B cell (primary cell): ENCODE results near the gene MCTP1. TPM values are rescaled to one million over a fixed set of nuclear protein-coding genes. Genes with fewer than 3 reads are reported as not detected.

Experiments used
- ATAC-seq: fragments of 200-7000 bp; cut with Tn5 transposase; one replicate; pipeline ENCODE4 v1.10.0; 2021; ENCODE audit warnings: low read depth, mild to moderate bottlenecking, moderate number of reproducible peaks, moderate library complexity
- CTCF ChIA-PET: fragments of 350-600 bp; sonication (Branson Sonifier 250); formaldehyde crosslinking; loops from one replicate; lab custom pipeline; 2021; ENCODE audit warnings: antibody characterized with exemption, inconsistent platforms; lab: Charles Lee
- POLR2A ChIA-PET: fragments of 350-600 bp; sonication (Branson Sonifier 250); formaldehyde crosslinking; loops from one replicate; lab custom pipeline; 2021; ENCODE audit warnings: antibody characterized with exemption; lab: Charles Lee
- DNase-seq: peaks from one replicate; pipeline ENCODE4 v3.0.0; 2013
- H2AFZ ChIP-seq: 2 replicates; pipeline ENCODE4 v1.6.1; 2012; ENCODE audit warnings: mild to moderate bottlenecking, low read depth, low read length; ENCODE audit not compliant: insufficient read depth, poor library complexity, severe bottlenecking
- H3K27ac ChIP-seq, 2 donors: 1 replicate in 1 of 2; 2 replicates in 1 of 2; pipeline ENCODE4 v1.5.1; 2012 to 2013; ENCODE audit warnings: low read length in 2 of 2, mild to moderate bottlenecking in 2 of 2, moderate library complexity in 1 of 2
- H3K27me3 ChIP-seq, 4 experiments: fragments of 200-600 bp in 1 of 4; sonication (generic) in 1 of 4; replicated peaks in 1 of 4; 1 replicate in 2 of 4; 2 replicates in 2 of 4; pipeline versions ENCODE4 v1.6.1 to v1.7.0; 2013 to 2016; ENCODE audit warnings: low read length in 3 of 4, mild to moderate bottlenecking in 2 of 4, mixed read lengths in 1 of 4, moderate library complexity in 1 of 4; ENCODE audit not compliant: insufficient read depth in 4 of 4, control insufficient read depth in 3 of 4; ENCODE audit errors: control extremely low read depth in 1 of 4
- H3K36me3 ChIP-seq, 2 experiments: replicated peaks in 1 of 2; 1 replicate in 1 of 2; 2 replicates in 1 of 2; pipeline versions ENCODE4 v1.6.1 to v1.7.1; 2013; ENCODE audit warnings: low read length in 1 of 2; ENCODE audit not compliant: insufficient read depth in 2 of 2, control insufficient read depth in 1 of 2; ENCODE audit errors: control extremely low read depth in 1 of 2, extremely low read depth in 1 of 2
- H3K4me1 ChIP-seq, 2 donors: fragments of 200-600 bp in 1 of 2; sonication (generic) in 1 of 2; 1 replicate in 1 of 2; 2 replicates in 1 of 2; pipeline versions ENCODE4 v1.5.1 to v1.6.1; 2013 to 2017; ENCODE audit warnings: low read length in 2 of 2; ENCODE audit not compliant: control insufficient read depth in 2 of 2, insufficient read depth in 2 of 2
- H3K4me2 ChIP-seq: replicated peaks from 2 replicates; pipeline ENCODE3; 2012; ENCODE audit warnings: mild to moderate bottlenecking, low read depth, low read length; ENCODE audit not compliant: poor library complexity, severe bottlenecking
- H3K4me3 ChIP-seq, 5 experiments: fragments of 200-600 bp in 1 of 5; sonication (generic) in 1 of 5; 1 replicate in 3 of 5; 2 replicates in 2 of 5; pipeline versions ENCODE4 v1.5.1 to v1.7.0; 2011 to 2016; ENCODE audit warnings: low read length in 4 of 5, mild to moderate bottlenecking in 4 of 5, low read depth in 2 of 5, control low read depth in 1 of 5, moderate library complexity in 1 of 5; ENCODE audit not compliant: insufficient read depth in 1 of 5; ENCODE audit errors: control extremely low read depth in 1 of 5, extremely low read depth in 1 of 5
- H3K79me2 ChIP-seq: fragments of 200-600 bp; sonication (generic); one replicate; pipeline ENCODE4 v1.6.0; 2016; ENCODE audit warnings: low read length; ENCODE audit not compliant: control insufficient read depth, insufficient read depth
- H3K9ac ChIP-seq: fragments of 200-600 bp; sonication (generic); 2 replicates; pipeline ENCODE4 v1.6.1; 2017; ENCODE audit warnings: mild to moderate bottlenecking, low read length, moderate library complexity
- H3K9me3 ChIP-seq, 3 donors: one replicate each; pipeline versions ENCODE4 v1.6.1 to v1.7.1; 2013; ENCODE audit warnings: low read length in 2 of 3; ENCODE audit not compliant: control insufficient read depth in 2 of 3, insufficient read depth in 1 of 3; ENCODE audit errors: control extremely low read depth in 1 of 3
- H4K20me1 ChIP-seq: 2 replicates; pipeline ENCODE4 v1.6.0; 2012; ENCODE audit warnings: mild to moderate bottlenecking, low read length; ENCODE audit not compliant: insufficient read depth, control insufficient read depth, poor library complexity, severe bottlenecking
- H3K27ac Mint-ChIP-seq: one replicate; pipeline ENCODE4 v1.8.0; 2021; ENCODE audit warnings: mixed read lengths
- H3K27me3 Mint-ChIP-seq: one replicate; pipeline ENCODE4 v1.8.0; 2021; ENCODE audit warnings: mixed read lengths
- H3K4me1 Mint-ChIP-seq: one replicate; pipeline ENCODE4 v1.8.0; 2021; ENCODE audit warnings: mixed read lengths
- H3K4me3 Mint-ChIP-seq: one replicate; pipeline ENCODE4 v1.8.0; 2021; ENCODE audit warnings: mixed read lengths
- H3K9me3 Mint-ChIP-seq: one replicate; pipeline ENCODE4 v1.8.0; 2022; ENCODE audit warnings: mixed read lengths; ENCODE audit not compliant: insufficient read depth
- CTCF ChIP-seq: fragments of 200-600 bp; IDR thresholded peaks from one replicate; pipeline ENCODE4 v1.8.0; 2022; ENCODE audit warnings: antibody characterized with exemption, mild to moderate bottlenecking
- EZH2 ChIP-seq: IDR thresholded peaks from 2 replicates; pipeline ENCODE4 v1.6.1; 2012; ENCODE audit warnings: borderline replicate concordance, low read depth, mild to moderate bottlenecking, moderate library complexity, low read length; ENCODE audit not compliant: insufficient read depth, poor library complexity, severe bottlenecking
- WGBS: methylation state at CpG from one replicate; pipeline ENCODE4 v1.1.5; 2013; ENCODE audit warnings: missing lambda C conversion rate; ENCODE audit not compliant: insufficient coverage; 5-methylcytosine and 5-hydroxymethylcytosine counted together
- intact Hi-C: fragments of 100-400 bp; cut with micrococcal nuclease; formaldehyde crosslinking; loops from one replicate; pipeline ENCODE4 v1.10.0; 2022
- polyA plus RNA-seq: library from polyadenylated mRNA; depleted of rRNA; stranded (reverse); fragments of >200 nt; gene quantifications from 2 replicates; pipeline ENCODE4 v1.2.3, GENCODE V29; 2012
- total RNA-seq, 2 donors: library from RNA; stranded (reverse); fragments of 120-200 nt in 1 of 2; gene quantifications; 1 replicate in 1 of 2; 2 replicates in 1 of 2; pipeline versions ENCODE4 v1.2.3 to v1.2.4, GENCODE V29; 2013 to 2022

The MCTP1 gene
- total and polyA plus RNA-seq, 2 donors (not counting 1 experiment from before 2014, with no cell fraction given), result 0.42 to 2.5 TPM

- ChIA-PET CTCF (no interaction called here), POLR2A (no interaction called here)
- Mint-ChIP-seq H3K27me3 (peaks cover 3% of the 10 kb centered on the region), H3K27ac (no peak overlapping the region), H3K4me1 (no peaks in the 10 kb centered on the region), H3K9me3 (peaks cover 3% of the 10 kb centered on the region), H3K4me3 (no peak overlapping the region)
- no peak for TF ChIP-seq EZH2
- TF ChIP-seq CTCF, result no peak
- Histone ChIP-seq H3K27me3 (peaks cover 0 to 2% (median 0%) of the 10 kb centered on the region in 4 experiments), H2AFZ (no peak overlapping the region), H3K4me3 (no peak overlapping the region), H3K9ac (no peak overlapping the region), H3K79me2 (no peaks in the 10 kb centered on the region), H3K9me3 (no peaks in the 10 kb centered on the region), H3K27ac (no peak overlapping the region), H4K20me1 (no peaks in the 10 kb centered on the region), H3K4me1 (no peaks in the 10 kb centered on the region), H3K36me3 (no peaks in the 10 kb centered on the region), H3K4me2 (no peak overlapping the region)
- WGBS, result 75% methylated on average over 2 of the region's 4 CpGs
- intact Hi-C loops, result no loop called here
- DNase-seq, result no peak
- no peak for ATAC-seq
Measured at GRCh38 chr5:95317687-95318086, 32.8 kb upstream of the MCTP1 start.

- Histone ChIP-seq H3K79me2 (no peaks in the 10 kb centered on the region), H3K27me3 (peaks cover 0 to 4% (median 0%) of the 10 kb centered on the region in 4 experiments), H3K9ac (no peak overlapping the region), H3K27ac (no peak overlapping the region), H3K36me3 (no peaks in the 10 kb centered on the region), H2AFZ (no peak overlapping the region), H3K9me3 (no peaks in the 10 kb centered on the region), H3K4me3 (no peak overlapping the region), H4K20me1 (no peaks in the 10 kb centered on the region), H3K4me1 (no peaks in the 10 kb centered on the region), H3K4me2 (no peak overlapping the region)
- POLR2A ChIA-PET, result no interaction called here
- CTCF ChIA-PET, result no interaction called here
- peaks cover 3% of the 10 kb centered on the region for H3K27me3 Mint-ChIP-seq
- DNase-seq (no peak), ATAC-seq (no peak)
- H3K9me3 Mint-ChIP-seq, result peaks cover 5% of the 10 kb centered on the region
- TF ChIP-seq CTCF (no peak), EZH2 (no peak)
- intact Hi-C loops, result no loop called here
- H3K4me1 Mint-ChIP-seq, result no peaks in the 10 kb centered on the region
- WGBS, result 100% methylated on average over 2 of the region's 2 CpGs
- no peak overlapping the region for H3K27ac Mint-ChIP-seq
- H3K4me3 Mint-ChIP-seq, result no peak overlapping the region
Measured at GRCh38 chr5:95317085-95317484, 32.2 kb upstream of the MCTP1 start.
